Stomach (tissue), 9 donors: ENCODE results near the gene PCBP3. TPM values are rescaled to one million over a fixed set of nuclear protein-coding genes. Genes with fewer than 3 reads are reported as not detected.
A peak's percentile ranks its signal among the peaks of the same experiment; 100 is the strongest.

Experiments
- DNase-seq, 2 donors: peaks; one replicate each; pipeline versions ENCODE4 v3.0.0 to v3.0.0-alpha.2; 2013 to 2019
- H3K27ac ChIP-seq, 5 donors: fragments of 200-600 bp in 4 of 5; sonication (generic) in 4 of 5; one replicate each; pipeline ENCODE4 v1.5.1; 2013 to 2019; ENCODE audit warnings: mild to moderate bottlenecking in 1 of 5, moderate library complexity in 1 of 5
- H3K27me3 ChIP-seq, 3 donors: fragments of 200-600 bp; sonication (generic); one replicate each; pipeline ENCODE4 v1.5.1; 2017 to 2019; ENCODE audit warnings: mixed run types in 1 of 3
- H3K36me3 ChIP-seq, 4 donors: fragments of 200-600 bp; sonication (generic); 1 replicate in 3 of 4; 2 replicates in 1 of 4; pipeline ENCODE4 v1.5.1; 2016 to 2019
- H3K4me1 ChIP-seq, 4 donors: fragments of 200-600 bp; sonication (generic); one replicate each; pipeline ENCODE4 v1.5.1; 2016 to 2019
- H3K4me3 ChIP-seq, 4 donors: fragments of 200-600 bp; sonication (generic) in 3 of 4; one replicate each; pipeline ENCODE4 v1.5.1; 2016 to 2019; ENCODE audit warnings: mild to moderate bottlenecking in 1 of 4
- H3K9me3 ChIP-seq, 4 donors: fragments of 200-600 bp; sonication (generic); one replicate each; pipeline ENCODE4 v1.5.1; 2016 to 2019
- EP300 ChIP-seq: sonication (generic); formaldehyde crosslinking; IDR thresholded peaks from one replicate; pipeline ENCODE4 v1.6.1; 2017; ENCODE audit warnings: antibody characterized with exemption
- POLR2A ChIP-seq, 4 donors: fragments of 450-650 bp; IDR thresholded peaks; one replicate each; pipeline ENCODE4 v1.6.1; 2016; ENCODE audit warnings: antibody characterized with exemption in 4 of 4, control low read depth in 2 of 4, mild to moderate bottlenecking in 1 of 4, moderate library complexity in 1 of 4
- POLR2AphosphoS5 ChIP-seq, 3 donors: sonication (generic); formaldehyde crosslinking; IDR thresholded peaks; one replicate each; pipeline ENCODE4 v1.6.1; 2016; ENCODE audit warnings: antibody characterized with exemption in 3 of 3
- WGBS, 5 donors: extraction: QIAGEN DNeasy Blood & Tissue Kit in 3 of 5; methylation state at CpG; one replicate each; pipeline versions ENCODE4 v1.1.5 to v1.1.7; 2013 to 2018; 5-methylcytosine and 5-hydroxymethylcytosine counted together
- intact Hi-C: fragments of 100-400 bp; cut with DNase I; formaldehyde crosslinking; loops from one replicate; pipeline ENCODE4 v1.15.1; 2023; ENCODE audit warnings: low total_unique reads
- polyA plus RNA-seq, 3 donors: library from polyadenylated mRNA; stranded (reverse); fragments of 200-250 nt; gene quantifications; one replicate each; pipeline ENCODE4 v1.2.3, GENCODE V29; 2013
- total RNA-seq, 5 donors: library from RNA; depleted of rRNA; stranded (reverse); fragments of >200 nt; gene quantifications; one replicate each; pipeline versions ENCODE4 v1.1.0 to v1.2.3, GENCODE V29; 2014 to 2016
- TF ChIP-seq, protein P1 (sequence below), 7 experiments: fragments of 450-650 bp in 4 of 7; fragments of 200-600 bp in 3 of 7; sonication (generic) in 3 of 7; IDR thresholded peaks; one replicate each; pipeline ENCODE4 v1.5.1; 2016 to 2019; ENCODE audit warnings: antibody characterized with exemption in 7 of 7, control low read depth in 2 of 7, mild to moderate bottlenecking in 1 of 7
- donor health status: healthy with polysubstance abuse.
- donor health status: Bipolar disorder and iron deficiency.
- donor health status: healthy.

Gene PCBP3
- total and polyA plus RNA-seq, 8 donors: 1.8 to 10.9 (median 3.3) TPM; not detected in 3

GRCh38 chr21:45753445-45753844 lies 109.9 kb downstream of the PCBP3 start:
- H3K36me3 ChIP-seq: no peaks in the 10 kb centered on the region

GRCh38 chr21:45756029-45756428 lies 112.5 kb downstream of the PCBP3 start:
- WGBS, 5 donors: 81 to 93% (median 84%) methylated on average over 1 of the region's 1 CpG
- no peaks in the 10 kb centered on the region for H3K4me1 ChIP-seq
- no peak for DNase-seq
- no peak for TF ChIP-seq EP300
- TF ChIP-seq, protein P1, sequence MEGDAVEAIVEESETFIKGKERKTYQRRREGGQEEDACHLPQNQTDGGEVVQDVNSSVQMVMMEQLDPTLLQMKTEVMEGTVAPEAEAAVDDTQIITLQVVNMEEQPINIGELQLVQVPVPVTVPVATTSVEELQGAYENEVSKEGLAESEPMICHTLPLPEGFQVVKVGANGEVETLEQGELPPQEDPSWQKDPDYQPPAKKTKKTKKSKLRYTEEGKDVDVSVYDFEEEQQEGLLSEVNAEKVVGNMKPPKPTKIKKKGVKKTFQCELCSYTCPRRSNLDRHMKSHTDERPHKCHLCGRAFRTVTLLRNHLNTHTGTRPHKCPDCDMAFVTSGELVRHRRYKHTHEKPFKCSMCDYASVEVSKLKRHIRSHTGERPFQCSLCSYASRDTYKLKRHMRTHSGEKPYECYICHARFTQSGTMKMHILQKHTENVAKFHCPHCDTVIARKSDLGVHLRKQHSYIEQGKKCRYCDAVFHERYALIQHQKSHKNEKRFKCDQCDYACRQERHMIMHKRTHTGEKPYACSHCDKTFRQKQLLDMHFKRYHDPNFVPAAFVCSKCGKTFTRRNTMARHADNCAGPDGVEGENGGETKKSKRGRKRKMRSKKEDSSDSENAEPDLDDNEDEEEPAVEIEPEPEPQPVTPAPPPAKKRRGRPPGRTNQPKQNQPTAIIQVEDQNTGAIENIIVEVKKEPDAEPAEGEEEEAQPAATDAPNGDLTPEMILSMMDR (IDR thresholded peaks at IDR 0.05): no peak
- no peak for TF ChIP-seq POLR2AphosphoS5 (IDR thresholded peaks at IDR 0.05)
- no peak for TF ChIP-seq POLR2A (IDR thresholded peaks at IDR 0.05)
- H3K9me3 ChIP-seq: peaks cover 0 to 11% (median 2%) of the 10 kb centered on the region in 4 donors
- intact Hi-C loops: no loop called here
- H3K4me3 ChIP-seq: no peak overlapping the region
- H3K36me3 ChIP-seq: no peaks in the 10 kb centered on the region
- H3K27ac ChIP-seq: no peak overlapping the region
- no peaks in the 10 kb centered on the region for H3K27me3 ChIP-seq

More at GRCh38 chr21:45753445-45753844, 109.9 kb downstream of the PCBP3 start:
- WGBS, 5 donors: 52 to 79% (median 66%) methylated on average over 1 of the region's 1 CpG
- Histone ChIP-seq H3K27ac (no peak overlapping the region), H3K9me3 (peaks cover 0 to 11% (median 2%) of the 10 kb centered on the region in 4 donors), H3K4me3 (no peak overlapping the region), H3K4me1 (no peaks in the 10 kb centered on the region), H3K27me3 (no peaks in the 10 kb centered on the region)
- no peak for DNase-seq
- TF ChIP-seq, protein P1 (IDR thresholded peaks at IDR 0.05): no peak
- no peak for TF ChIP-seq POLR2AphosphoS5 (IDR thresholded peaks at IDR 0.05)
- TF ChIP-seq POLR2A (IDR thresholded peaks at IDR 0.05): no peak
- no peak for TF ChIP-seq EP300
- intact Hi-C loops: no loop called here

GRCh38 chr21:45756669-45757068 lies 113.1 kb downstream of the PCBP3 start:
- Histone ChIP-seq H3K4me1 (no peaks in the 10 kb centered on the region), H3K4me3 (no peak overlapping the region), H3K36me3 (no peaks in the 10 kb centered on the region), H3K27me3 (no peaks in the 10 kb centered on the region), H3K9me3 (peaks cover 0 to 11% (median 2%) of the 10 kb centered on the region in 4 donors), H3K27ac (no peak overlapping the region)
- TF ChIP-seq POLR2A (IDR thresholded peaks at IDR 0.05): no peak
- WGBS, 5 donors: 78 to 81% (median 81%) methylated on average over 2 of the region's 2 CpGs
- DNase-seq: no peak
- intact Hi-C loops: no loop called here

- no peak for DNase-seq
- Histone ChIP-seq H3K4me3 (no peak overlapping the region), H3K4me1 (no peaks in the 10 kb centered on the region), H3K27ac (no peak overlapping the region), H3K27me3 (no peaks in the 10 kb centered on the region), H3K9me3 (peaks cover 0 to under 1% (median 0%) of the 10 kb centered on the region in 4 donors), H3K36me3 (no peaks in the 10 kb centered on the region)
- TF ChIP-seq POLR2A (IDR thresholded peaks at IDR 0.05): no peak
- no peak for TF ChIP-seq EP300
- WGBS, 5 donors: 85 to 91% (median 86%) methylated on average over 11 of the region's 11 CpGs
- intact Hi-C loops: no loop called here
These were observed 118.2 kb downstream of the PCBP3 start for GRCh38 chr21:45761704-45762103.

GRCh38 chr21:45763074-45763473 lies 119.5 kb downstream of the PCBP3 start:
- H3K4me3 ChIP-seq: no peak overlapping the region
- 74 to 91% (median 81%) methylated on average over 19 of the region's 19 CpGs for WGBS, 5 donors
- peak in 1 of 2 donors; percentile 32 for DNase-seq
- intact Hi-C loops: no loop called here
- no peaks in the 10 kb centered on the region for H3K9me3 ChIP-seq
- TF ChIP-seq POLR2A (IDR thresholded peaks at IDR 0.05): no peak
- no peak for TF ChIP-seq POLR2AphosphoS5 (IDR thresholded peaks at IDR 0.05)
- TF ChIP-seq, protein P1 (IDR thresholded peaks at IDR 0.05): no peak
- no peak for TF ChIP-seq EP300
- H3K27me3 ChIP-seq: no peaks in the 10 kb centered on the region
- no peak overlapping the region for H3K27ac ChIP-seq
- no peaks in the 10 kb centered on the region for H3K4me1 ChIP-seq
- no peaks in the 10 kb centered on the region for H3K36me3 ChIP-seq
